Measurements from ENCODE around the gene GDAP1L1.

The GDAP1L1 gene

DNA sequence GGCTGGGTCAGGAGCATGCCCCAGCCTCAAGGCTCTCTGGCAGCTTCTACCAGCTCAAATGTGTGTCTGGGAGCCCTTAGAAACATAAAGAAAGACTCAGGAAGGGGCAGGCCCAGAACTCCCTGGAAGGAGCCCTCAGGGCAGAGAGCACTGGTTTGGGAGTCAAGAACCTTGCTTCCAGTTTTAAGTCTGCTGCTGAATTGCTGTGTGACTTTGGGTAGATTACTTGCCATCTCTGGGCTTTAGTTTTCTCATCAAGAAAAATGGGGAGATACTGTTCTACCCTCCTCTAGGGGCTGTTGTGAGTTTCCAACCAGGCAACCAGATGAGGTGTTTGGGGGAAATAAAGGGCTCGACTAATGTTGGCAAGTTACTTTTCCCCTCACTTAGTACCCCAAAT lies 8.8 kb downstream of the GDAP1L1 start:
- FAIRE-seq (no peak), DNase-seq (ENCODE audit: insufficient read length, low spot score) (no peak)
- TF ChIP-seq, protein P1, sequence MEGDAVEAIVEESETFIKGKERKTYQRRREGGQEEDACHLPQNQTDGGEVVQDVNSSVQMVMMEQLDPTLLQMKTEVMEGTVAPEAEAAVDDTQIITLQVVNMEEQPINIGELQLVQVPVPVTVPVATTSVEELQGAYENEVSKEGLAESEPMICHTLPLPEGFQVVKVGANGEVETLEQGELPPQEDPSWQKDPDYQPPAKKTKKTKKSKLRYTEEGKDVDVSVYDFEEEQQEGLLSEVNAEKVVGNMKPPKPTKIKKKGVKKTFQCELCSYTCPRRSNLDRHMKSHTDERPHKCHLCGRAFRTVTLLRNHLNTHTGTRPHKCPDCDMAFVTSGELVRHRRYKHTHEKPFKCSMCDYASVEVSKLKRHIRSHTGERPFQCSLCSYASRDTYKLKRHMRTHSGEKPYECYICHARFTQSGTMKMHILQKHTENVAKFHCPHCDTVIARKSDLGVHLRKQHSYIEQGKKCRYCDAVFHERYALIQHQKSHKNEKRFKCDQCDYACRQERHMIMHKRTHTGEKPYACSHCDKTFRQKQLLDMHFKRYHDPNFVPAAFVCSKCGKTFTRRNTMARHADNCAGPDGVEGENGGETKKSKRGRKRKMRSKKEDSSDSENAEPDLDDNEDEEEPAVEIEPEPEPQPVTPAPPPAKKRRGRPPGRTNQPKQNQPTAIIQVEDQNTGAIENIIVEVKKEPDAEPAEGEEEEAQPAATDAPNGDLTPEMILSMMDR (IDR thresholded peaks at IDR 0.05; ENCODE audit: insufficient read depth, missing control alignments): no peak

DNA sequence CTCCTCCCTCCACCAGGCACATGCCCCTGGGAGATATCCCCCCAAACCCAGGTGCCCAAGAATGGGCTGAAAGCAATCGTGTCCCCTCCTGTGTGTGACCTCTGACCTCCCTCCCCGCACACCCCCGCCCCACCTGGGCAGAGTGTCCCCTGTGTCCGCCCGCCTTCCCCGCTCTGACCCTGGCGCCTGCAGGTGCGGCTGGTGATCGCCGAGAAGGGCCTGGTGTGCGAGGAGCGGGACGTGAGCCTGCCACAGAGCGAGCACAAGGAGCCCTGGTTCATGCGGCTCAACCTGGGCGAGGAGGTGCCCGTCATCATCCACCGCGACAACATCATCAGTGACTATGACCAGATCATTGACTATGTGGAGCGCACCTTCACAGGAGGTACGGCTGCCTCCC lies 9.9 kb downstream of the GDAP1L1 start:
- no peak for FAIRE-seq
- no peak for DNase-seq (ENCODE audit: insufficient read length, low spot score)
- TF ChIP-seq, protein P1 (IDR thresholded peaks at IDR 0.05; ENCODE audit: insufficient read depth, missing control alignments): no peak

DNA sequence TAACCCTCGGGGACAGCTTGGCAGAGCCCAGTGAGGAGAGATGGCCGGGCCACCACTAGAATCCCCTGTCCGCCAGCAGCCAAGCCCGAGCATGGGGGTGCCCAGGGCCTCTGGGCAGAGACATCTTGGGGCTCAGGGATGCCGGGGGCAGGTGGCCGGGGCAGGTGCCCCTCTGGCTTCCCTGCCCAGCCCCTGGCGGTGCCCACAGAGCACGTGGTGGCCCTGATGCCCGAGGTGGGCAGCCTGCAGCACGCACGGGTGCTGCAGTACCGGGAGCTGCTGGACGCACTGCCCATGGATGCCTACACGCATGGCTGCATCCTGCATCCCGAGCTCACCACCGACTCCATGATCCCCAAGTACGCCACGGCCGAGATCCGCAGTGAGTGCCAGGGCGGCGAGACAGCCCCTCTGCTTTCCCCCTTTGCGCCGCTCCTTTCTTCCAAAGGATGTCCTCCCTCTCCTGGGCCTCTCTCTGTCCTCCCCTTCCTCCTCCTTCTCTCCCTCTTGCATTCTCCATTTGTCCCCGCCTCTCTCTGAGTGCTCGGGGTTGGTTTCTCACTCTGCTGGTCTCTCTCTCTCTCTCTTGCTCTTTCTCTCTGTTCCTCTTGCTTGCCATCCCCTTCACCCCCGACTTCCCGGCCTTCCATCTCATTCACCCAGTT lies 11.2 kb downstream of the GDAP1L1 start:
- TF ChIP-seq, protein P1 (IDR thresholded peaks at IDR 0.05; ENCODE audit: insufficient read depth, missing control alignments): no peak
- no peak for FAIRE-seq
- DNase-seq (ENCODE audit: insufficient read length, low spot score): no peak

GRCh38 chr20:44264287-44264686 lies 17.2 kb downstream of the GDAP1L1 start:
- DNase-seq (ENCODE audit: insufficient read length, low spot score) (no peak), FAIRE-seq (no peak)
- TF ChIP-seq, protein P1 (IDR thresholded peaks at IDR 0.05; ENCODE audit: insufficient read depth, missing control alignments): no peak

DNA sequence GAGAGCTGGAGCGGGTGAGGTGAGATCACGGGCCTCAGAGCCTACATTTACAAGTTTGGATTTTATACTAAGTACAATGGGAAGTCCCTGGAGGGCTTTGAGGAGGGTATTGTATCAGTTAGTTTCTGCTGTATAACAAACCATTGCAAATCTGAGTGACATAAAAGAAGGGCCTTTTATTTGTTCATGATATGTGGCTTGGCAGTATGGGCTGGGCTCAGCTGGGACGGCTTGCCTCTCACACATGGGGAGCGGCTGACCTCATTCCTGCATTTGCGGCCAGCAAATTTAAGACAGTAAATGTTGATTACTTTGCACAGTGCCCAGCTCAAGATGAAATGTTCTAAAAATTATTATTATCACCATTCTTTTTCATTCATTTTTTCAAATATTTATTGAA lies 21.7 kb downstream of the GDAP1L1 start:
- TF ChIP-seq, protein P1 (IDR thresholded peaks at IDR 0.05; ENCODE audit: insufficient read depth, missing control alignments): no peak
- no peak for FAIRE-seq
- no peak for DNase-seq (ENCODE audit: insufficient read length, low spot score)

GRCh38 chr20:44271915-44272663 lies 25.0 kb downstream of the GDAP1L1 start:
- FAIRE-seq (no peak), DNase-seq (ENCODE audit: insufficient read length, low spot score) (no peak)
- TF ChIP-seq, protein P1 (IDR thresholded peaks at IDR 0.05; ENCODE audit: insufficient read depth, missing control alignments): peak; percentile 13
